Mesenteric fat pad (tissue), 1 donor: ENCODE results near the gene TMCO2. TPM values are rescaled to one million over a fixed set of nuclear protein-coding genes. Genes with fewer than 3 reads are reported as not detected.

Source experiments
- total RNA-seq: library from RNA; stranded (reverse); fragmentation: NEBNext Ultra II Directional; extraction: Animal tissue kit (Norgen Biotek cat#: 25700); gene quantifications from one replicate; pipeline ENCODE4 v1.2.1, GENCODE V29; 2021
- donor health status: DM: yes; HTN: yes; CAD: no.

The TMCO2 gene
- total RNA-seq, 1 donor from 2014 or later = not detected

Other genes with a start within 250 kb of the TMCO2 start
- 381 TPM for gene CAP1, start 207.2 kb upstream of the TMCO2 start, total RNA-seq
- 94.0 TPM for gene PPT1, start 150.7 kb upstream of the TMCO2 start, total RNA-seq
- 13.1 TPM for gene RLF, start 86.5 kb upstream of the TMCO2 start, total RNA-seq
- gene ZMPSTE24, start 10.3 kb downstream of the TMCO2 start, total RNA-seq = 41.3 TPM
- 0.48 TPM for gene COL9A2, start 69.3 kb downstream of the TMCO2 start, total RNA-seq
- 69.7 TPM for gene SMAP2, start 125.8 kb downstream of the TMCO2 start, total RNA-seq
- 1.3 TPM for gene ZFP69B, start 202.5 kb downstream of the TMCO2 start, total RNA-seq
- 3.0 TPM for gene ZFP69, start 229.4 kb downstream of the TMCO2 start, total RNA-seq